Measurements from ENCODE around the gene FZD10. TPM values are rescaled to one million over a fixed set of nuclear protein-coding genes. Genes with fewer than 3 reads are reported as not detected.

Gene FZD10
- total and polyA plus RNA-seq, 12 donors = 0.04 to 0.24 (median 0.07) TPM; not detected in 5

GRCh38 chr12:130167537-130167936, 5.3 kb downstream of the FZD10 start:
- no peak for TF ChIP-seq CTCF (IDR thresholded peaks at IDR 0.05)
- intact Hi-C loops (cut with DNase I) = loop anchor here in 1 of 10 donors (5.0 kb wide), 1 partner anchor 1450 kb away; no protein-coding TSS in a partner anchor
- ATAC-seq = no peak

GRCh38 chr12:130169256-130169655, 7.0 kb downstream of the FZD10 start:
- Histone ChIP-seq H3K27me3 (peaks cover 5 to 94% (median 71%) of the 10 kb centered on the region in 7 donors), H3K36me3 (no peaks in the 10 kb centered on the region), H3K4me1 (no peaks in the 10 kb centered on the region), H3K9me3 (peaks cover 0 to 10% (median 0%) of the 10 kb centered on the region in 11 donors), H3K4me3 (no peak overlapping the region), H3K27ac (no peak overlapping the region)
- intact Hi-C loops (cut with DNase I) = loop anchor here in 1 of 10 donors (5.0 kb wide), 1 partner anchor 1448 kb away; no protein-coding TSS in a partner anchor
- DNase-seq (no peak), ATAC-seq (no peak)
- WGBS, 2 donors = 30 to 33% methylated on average over 6 of the region's 6 CpGs
- TF ChIP-seq CTCF (IDR thresholded peaks at IDR 0.05) = no peak

More at GRCh38 chr12:130167537-130167936, 5.3 kb downstream of the FZD10 start:
- peaks cover 19 to 99% (median 82%) of the 10 kb centered on the region in 7 donors for H3K27me3 ChIP-seq
- peaks cover 0 to 8% (median 0%) of the 10 kb centered on the region in 9 donors for H3K4me1 ChIP-seq
- H3K27ac ChIP-seq = no peak overlapping the region
- no peak for DNase-seq
- 63 to 65% methylated on average over 1 of the region's 1 CpG for WGBS, 2 donors
- H3K9me3 ChIP-seq = peaks cover 0 to 8% (median 0%) of the 10 kb centered on the region in 11 donors
- no peak overlapping the region for H3K4me3 ChIP-seq
- H3K36me3 ChIP-seq = no peaks in the 10 kb centered on the region

- no peak for TF ChIP-seq CTCF (IDR thresholded peaks at IDR 0.05)
- Histone ChIP-seq H3K27ac (no peak overlapping the region), H3K4me1 (no peaks in the 10 kb centered on the region), H3K27me3 (peaks cover 5 to 90% (median 65%) of the 10 kb centered on the region in 7 donors), H3K4me3 (no peak overlapping the region), H3K9me3 (peaks cover 0 to 10% (median 0%) of the 10 kb centered on the region in 11 donors), H3K36me3 (no peaks in the 10 kb centered on the region)
- WGBS, 2 donors = 58 to 64% methylated on average over 6 of the region's 6 CpGs
- no peak for ATAC-seq
- intact Hi-C loops (cut with DNase I) = loop anchor here in 1 of 10 donors (5.0 kb wide), 1 partner anchor 1447 kb away; no protein-coding TSS in a partner anchor
- DNase-seq = no peak
Observed at GRCh38 chr12:130169924-130170323, 7.7 kb downstream of the FZD10 start.

GRCh38 chr12:130170611-130171010, 8.3 kb downstream of the FZD10 start:
- no peak for DNase-seq
- H3K9me3 ChIP-seq = peaks cover 0 to 10% (median 0%) of the 10 kb centered on the region in 11 donors
- H3K4me1 ChIP-seq = no peaks in the 10 kb centered on the region
- no peak for ATAC-seq
- 50 to 52% methylated on average over 11 of the region's 11 CpGs for WGBS, 2 donors
- H3K27me3 ChIP-seq = peaks cover 5 to 83% (median 58%) of the 10 kb centered on the region in 7 donors
- no peak overlapping the region for H3K27ac ChIP-seq
- H3K36me3 ChIP-seq = no peaks in the 10 kb centered on the region
- no peak overlapping the region for H3K4me3 ChIP-seq
- intact Hi-C loops (cut with DNase I) = no loop called here
- TF ChIP-seq CTCF (IDR thresholded peaks at IDR 0.05) = no peak

Measured in heart right ventricle (tissue), 16 donors.